Upper lobe of left lung (tissue), 4 donors: ENCODE measurements around the gene ACSBG1.

ENCODE experiments used
- CTCF ChIP-seq, 6 experiments: fragments of 450-650 bp in 4 of 6; fragments of 200-600 bp in 2 of 6; sonication (generic) in 2 of 6; IDR thresholded peaks; one replicate each; pipeline ENCODE4 v1.5.1; 2016 to 2019; ENCODE audit warnings: antibody characterized with exemption in 6 of 6
- EP300 ChIP-seq, 4 donors: sonication (generic); formaldehyde crosslinking; IDR thresholded peaks; one replicate each; pipeline ENCODE4 v1.5.1; 2017; ENCODE audit warnings: antibody characterized with exemption in 4 of 4, control low read depth in 2 of 4
- POLR2A ChIP-seq, 4 donors: fragments of 450-650 bp; IDR thresholded peaks; one replicate each; pipeline ENCODE4 v1.5.1; 2016 to 2017; ENCODE audit warnings: antibody characterized with exemption in 4 of 4, mild to moderate bottlenecking in 2 of 4

- TF ChIP-seq CTCF (IDR thresholded peaks at IDR 0.05) (no peak), EP300 (IDR thresholded peaks at IDR 0.05) (no peak), POLR2A (IDR thresholded peaks at IDR 0.05) (no peak)
These were observed 8.4 kb downstream of the ACSBG1 start for GRCh38 chr15:78225783-78226541.
